ENCODE data around the gene LDLRAD4. TPM values are rescaled to one million over a fixed set of nuclear protein-coding genes. Genes with fewer than 3 reads are reported as not detected.

Gene LDLRAD4
- total and polyA plus RNA-seq, 11 donors, result 10.4 to 44.0 (median 29.6) TPM

GRCh38 chr18:13412901-13413300 lies 194.3 kb downstream of the LDLRAD4 start:
- H3K27me3 ChIP-seq, result no peaks in the 10 kb centered on the region
- H3K27ac ChIP-seq, result no peak overlapping the region
- peaks cover 0 to 4% (median 0%) of the 10 kb centered on the region in 9 donors for H3K36me3 ChIP-seq
- DNase-seq (no peak), ATAC-seq (no peak)
- peaks cover 7 to 45% (median 31%) of the 10 kb centered on the region in 12 donors for H3K4me1 ChIP-seq
- peaks cover 0 to 9% (median 0%) of the 10 kb centered on the region in 12 donors for H3K9me3 ChIP-seq
- intact Hi-C loops (cut with DNase I), result loop anchor here in 4 of 10 donors (10.0 kb wide), 4 partner anchors 58 to 188 kb away; no protein-coding TSS in a partner anchor
- WGBS, 4 donors, result 76 to 79% (median 77%) methylated on average over 8 of the region's 8 CpGs
- TF ChIP-seq POLR2A (IDR thresholded peaks at IDR 0.05) (no peak), CTCF (IDR thresholded peaks at IDR 0.05) (no peak)
- no peak overlapping the region for H3K4me3 ChIP-seq

- no peak for ATAC-seq
- TF ChIP-seq CTCF (IDR thresholded peaks at IDR 0.05), result no peak
- no peak for TF ChIP-seq POLR2A (IDR thresholded peaks at IDR 0.05)
- intact Hi-C loops (cut with DNase I), result loop anchor here in 4 of 10 donors (10.0 kb wide), 4 partner anchors 59 to 189 kb away; no protein-coding TSS in a partner anchor
- H3K4me1 ChIP-seq, result peaks cover 7 to 55% (median 38%) of the 10 kb centered on the region in 12 donors
- H3K36me3 ChIP-seq, result peaks cover 0 to 4% (median 0%) of the 10 kb centered on the region in 9 donors
- H3K27me3 ChIP-seq, result no peaks in the 10 kb centered on the region
- H3K9me3 ChIP-seq, result peaks cover 0 to 9% (median 0%) of the 10 kb centered on the region in 12 donors
- no peak overlapping the region for H3K4me3 ChIP-seq
- 85 to 100% (median 89%) methylated on average over 2 of the region's 2 CpGs for WGBS, 4 donors
- peak overlapping the region in 1 of 12 donors; percentile 70 for H3K27ac ChIP-seq
- no peak for DNase-seq
These were observed 195.5 kb downstream of the LDLRAD4 start for GRCh38 chr18:13414102-13414501.

GRCh38 chr18:13414521-13414920 lies 196.0 kb downstream of the LDLRAD4 start:
- peak overlapping the region in 2 of 12 donors; percentile 21 to 70 for H3K27ac ChIP-seq
- intact Hi-C loops (cut with DNase I), result loop anchor here in 4 of 10 donors (10.0 kb wide), 4 partner anchors 60 to 190 kb away; no protein-coding TSS in a partner anchor
- no peak overlapping the region for H3K4me3 ChIP-seq
- peaks cover 0 to 4% (median 0%) of the 10 kb centered on the region in 9 donors for H3K36me3 ChIP-seq
- TF ChIP-seq CTCF (IDR thresholded peaks at IDR 0.05), result no peak
- no peak for TF ChIP-seq POLR2A (IDR thresholded peaks at IDR 0.05)
- no peaks in the 10 kb centered on the region for H3K27me3 ChIP-seq
- peaks cover 7 to 55% (median 38%) of the 10 kb centered on the region in 12 donors for H3K4me1 ChIP-seq
- 69 to 83% (median 75%) methylated on average over 4 of the region's 4 CpGs for WGBS, 4 donors
- H3K9me3 ChIP-seq, result peaks cover 0 to 9% (median 0%) of the 10 kb centered on the region in 12 donors
- no peak for DNase-seq
- ATAC-seq, result no peak

GRCh38 chr18:13415736-13416135 lies 197.2 kb downstream of the LDLRAD4 start:
- Histone ChIP-seq H3K4me3 (no peak overlapping the region), H3K27me3 (no peaks in the 10 kb centered on the region), H3K36me3 (peaks cover 0 to 4% (median 0%) of the 10 kb centered on the region in 9 donors), H3K4me1 (peaks cover 7 to 60% (median 43%) of the 10 kb centered on the region in 12 donors), H3K27ac (peak overlapping the region in 7 of 12 donors; percentile 1 to 70 (median 64)), H3K9me3 (peaks cover 0 to 9% (median 0%) of the 10 kb centered on the region in 12 donors)
- WGBS, 4 donors, result 80 to 91% (median 87%) methylated on average over 11 to 12 of the region's 12 CpGs
- no peak for TF ChIP-seq CTCF (IDR thresholded peaks at IDR 0.05)
- TF ChIP-seq POLR2A (IDR thresholded peaks at IDR 0.05), result no peak
- no peak for DNase-seq
- intact Hi-C loops (cut with DNase I), result loop anchor here in 5 of 10 donors (2.0 to 10.0 kb wide), 6 partner anchors 33 to 193 kb away; no protein-coding TSS in a partner anchor
- peak in 3 of 4 donors; percentile 10 to 27 (median 11) for ATAC-seq
